Right cardiac atrium (tissue), 5 donors: Measurements from ENCODE around the gene RIPK4. TPM values are rescaled to one million over a fixed set of nuclear protein-coding genes. Genes with fewer than 3 reads are reported as not detected.
A peak's percentile ranks its signal among the peaks of the same experiment; 100 is the strongest.
"Not testable (repeated sequence)": the region's sequence is repeated elsewhere in the genome, so short reads cannot be mapped to it uniquely, and the experiment has no call there.

Experiments
- ATAC-seq, 2 donors: fragments of 200-7000 bp; cut with Tn5 transposase; one replicate each; pipeline versions ENCODE4 v1.8.0 to v1.9.1; 2020; ENCODE audit warnings: moderate library complexity in 2 of 2, mild to moderate bottlenecking in 1 of 2
- DNase-seq, 3 donors: peaks; one replicate each; pipeline ENCODE4 v3.0.0-alpha.2; 2020
- H3K27ac ChIP-seq: one replicate; pipeline ENCODE4 v1.5.1; 2013; ENCODE audit warnings: mild to moderate bottlenecking, low read length, control low read depth, moderate library complexity
- H3K27me3 ChIP-seq: one replicate; pipeline ENCODE4 v1.6.1; 2013; ENCODE audit not compliant: control insufficient read depth, insufficient read depth
- H3K4me1 ChIP-seq: one replicate; pipeline ENCODE4 v1.6.1; 2013; ENCODE audit warnings: low read length; ENCODE audit not compliant: control insufficient read depth, insufficient read depth
- H3K4me3 ChIP-seq: one replicate; pipeline ENCODE4 v1.5.1; 2013; ENCODE audit warnings: low read length, control low read depth
- H3K9me3 ChIP-seq: one replicate; pipeline ENCODE4 v1.6.1; 2013; ENCODE audit warnings: low read length; ENCODE audit not compliant: control insufficient read depth
- WGBS: extraction: QIAGEN DNeasy Blood & Tissue Kit; methylation state at CpG from one replicate; pipeline ENCODE4 v1.1.7; 2013; 5-methylcytosine and 5-hydroxymethylcytosine counted together
- intact Hi-C, 4 donors: fragments of 100-400 bp; cut with DNase I; formaldehyde crosslinking; loops; one replicate each; pipeline versions ENCODE4 v1.11.0 to v1.14.0; 2022 to 2023
- polyA plus RNA-seq: library from polyadenylated mRNA; stranded (reverse); fragments of 200-250 nt; gene quantifications from one replicate; pipeline ENCODE4 v1.2.3, GENCODE V29; 2013
- total RNA-seq, 4 donors: library from RNA; stranded (reverse); fragmentation: NEBNext Ultra II Directional; extraction: Animal tissue kit (Norgen Biotek cat#: 25700); gene quantifications; one replicate each; pipeline ENCODE4 v1.2.1, GENCODE V29; 2021
- donor health status: healthy with polysubstance abuse.
- donor health status: DM: no; HTN: yes; CAD: no.
- donor health status: DM: no; HTN: no; CAD: no.
- donor health status: DM: no; HTN: yes; CAD: no; lungs with severe emphysema.
- donor health status: DM: yes; HTN: yes; CAD: no.

Gene RIPK4
- total and polyA plus RNA-seq, 5 donors: 0.70 to 1.2 (median 0.91) TPM

DNA sequence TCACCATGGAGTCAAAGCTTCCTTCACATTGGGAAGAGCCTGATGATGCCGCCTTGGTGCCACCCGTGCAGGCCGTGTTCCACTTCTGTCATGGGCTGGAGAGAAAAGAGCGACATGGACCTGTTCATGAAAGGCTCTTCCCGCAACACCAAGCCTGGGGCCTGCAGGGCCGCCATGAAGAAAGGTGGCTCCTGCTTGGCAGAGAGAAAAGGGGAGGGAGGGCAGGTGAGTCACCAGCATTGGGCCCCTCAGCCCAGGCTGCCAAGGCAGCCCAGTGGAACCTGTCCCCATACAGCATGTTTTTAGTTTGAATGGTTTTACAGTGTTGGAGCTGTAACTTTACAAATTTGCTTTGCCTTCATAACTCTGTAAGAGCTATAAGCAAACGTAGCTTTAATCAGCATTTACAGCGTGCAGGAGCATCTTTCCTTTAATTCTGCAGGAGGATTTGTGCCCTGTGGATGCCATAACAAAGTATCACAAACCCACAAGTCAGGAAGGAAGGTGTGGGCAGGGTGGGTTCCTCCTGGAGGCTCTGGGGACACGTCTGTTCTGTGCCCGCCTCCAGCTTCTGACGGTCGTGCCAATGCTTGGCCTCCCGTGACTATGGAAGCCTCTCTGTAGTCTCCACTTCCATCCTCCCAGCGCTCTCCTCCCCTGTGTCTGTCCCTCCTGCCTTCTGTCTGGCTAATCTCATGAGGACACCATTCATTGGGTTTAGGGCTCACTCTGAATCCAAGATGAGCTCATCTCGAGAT lies 49.1 kb downstream of the RIPK4 start:
- H3K27ac ChIP-seq: no peak overlapping the region
- intact Hi-C loops: no loop called here
- DNase-seq: no peak
- no peak for ATAC-seq
- H3K4me3 ChIP-seq: no peak overlapping the region
- no peaks in the 10 kb centered on the region for H3K4me1 ChIP-seq
- no peaks in the 10 kb centered on the region for H3K27me3 ChIP-seq
- H3K9me3 ChIP-seq: no peaks in the 10 kb centered on the region
- 74% methylated on average over 15 of the region's 15 CpGs for WGBS

- Histone ChIP-seq H3K4me3 (no peak overlapping the region), H3K4me1 (no peaks in the 10 kb centered on the region), H3K27ac (no peak overlapping the region), H3K27me3 (no peaks in the 10 kb centered on the region), H3K9me3 (no peaks in the 10 kb centered on the region)
- DNase-seq (no peak), ATAC-seq (no peak)
- WGBS: 80% methylated on average over 7 of the region's 7 CpGs
- intact Hi-C loops: no loop called here
These were observed 50.1 kb downstream of the RIPK4 start for GRCh38 chr21:41716751-41717150.

GRCh38 chr21:41715649-41716281 lies 51.1 kb downstream of the RIPK4 start:
- DNase-seq (no peak), ATAC-seq (no peak)
- Histone ChIP-seq H3K4me3 (no peak overlapping the region), H3K27me3 (no peaks in the 10 kb centered on the region), H3K4me1 (no peaks in the 10 kb centered on the region), H3K27ac (no peak overlapping the region), H3K9me3 (no peaks in the 10 kb centered on the region)
- 78% methylated on average over 8 of the region's 8 CpGs for WGBS
- intact Hi-C loops: no loop called here

DNA sequence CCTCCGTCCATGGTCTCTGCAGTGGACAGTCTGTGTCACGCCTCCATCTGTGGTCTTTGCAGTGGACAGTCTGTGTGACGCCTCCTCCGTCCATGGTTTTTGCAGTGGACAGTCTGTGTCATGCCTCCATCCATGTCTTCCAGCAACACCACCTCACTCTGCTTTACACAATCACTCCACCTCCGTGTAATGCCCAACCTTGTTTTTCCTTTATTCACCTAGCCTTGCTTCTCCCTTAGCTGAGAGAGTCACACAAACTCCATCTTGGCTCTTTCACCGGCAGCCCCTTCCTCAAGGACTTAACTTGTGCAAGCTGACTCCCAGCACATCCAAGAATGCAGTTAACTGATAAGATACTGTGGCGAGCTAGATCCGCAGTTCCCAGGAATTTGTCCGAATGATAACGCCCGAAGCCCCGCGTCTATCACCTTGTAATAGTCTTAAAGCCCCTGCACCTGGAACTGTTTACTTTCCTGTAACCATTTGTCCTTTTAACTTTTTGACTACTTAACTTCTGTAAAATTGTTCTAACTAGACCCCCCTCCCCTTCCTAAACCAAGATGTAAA lies 52.5 kb downstream of the RIPK4 start:
- H3K4me3 ChIP-seq, H3K4me1 ChIP-seq, H3K9me3 ChIP-seq, intact Hi-C loops, H3K27me3 ChIP-seq, DNase-seq, H3K27ac ChIP-seq: not testable (repeated sequence)
- ATAC-seq: peak in 1 of 2 donors; percentile 15
- WGBS: 32% methylated on average over 13 of the region's 13 CpGs

GRCh38 chr21:41713495-41714281 lies 53.2 kb downstream of the RIPK4 start:
- H3K4me1 ChIP-seq: no peaks in the 10 kb centered on the region
- intact Hi-C loops: no loop called here
- no peak overlapping the region for H3K4me3 ChIP-seq
- H3K9me3 ChIP-seq: no peaks in the 10 kb centered on the region
- WGBS: 70% methylated on average over 22 of the region's 22 CpGs
- no peak overlapping the region for H3K27ac ChIP-seq
- ATAC-seq (no peak), DNase-seq (no peak)
- H3K27me3 ChIP-seq: no peaks in the 10 kb centered on the region

DNA sequence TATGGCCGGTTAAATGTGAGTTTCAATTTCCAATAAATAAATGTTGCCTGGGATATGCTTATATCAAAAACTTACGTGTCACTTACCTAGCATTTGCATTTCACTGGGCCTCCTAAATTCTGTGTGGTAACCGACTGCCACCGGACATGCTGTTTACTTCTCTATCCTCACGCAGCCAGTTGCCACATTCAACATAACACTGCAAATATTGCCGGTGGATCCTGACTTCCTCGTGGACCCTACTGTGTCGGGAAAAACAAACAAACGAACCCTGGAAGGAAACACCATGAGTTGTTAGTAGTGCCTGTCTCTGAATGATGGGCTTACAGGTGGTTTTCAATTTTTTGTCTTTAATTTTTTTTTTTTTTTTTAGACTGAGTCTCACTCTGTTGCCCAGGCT lies 54.1 kb downstream of the RIPK4 start:
- ATAC-seq (no peak), DNase-seq (no peak)
- no peaks in the 10 kb centered on the region for H3K27me3 ChIP-seq

DNA sequence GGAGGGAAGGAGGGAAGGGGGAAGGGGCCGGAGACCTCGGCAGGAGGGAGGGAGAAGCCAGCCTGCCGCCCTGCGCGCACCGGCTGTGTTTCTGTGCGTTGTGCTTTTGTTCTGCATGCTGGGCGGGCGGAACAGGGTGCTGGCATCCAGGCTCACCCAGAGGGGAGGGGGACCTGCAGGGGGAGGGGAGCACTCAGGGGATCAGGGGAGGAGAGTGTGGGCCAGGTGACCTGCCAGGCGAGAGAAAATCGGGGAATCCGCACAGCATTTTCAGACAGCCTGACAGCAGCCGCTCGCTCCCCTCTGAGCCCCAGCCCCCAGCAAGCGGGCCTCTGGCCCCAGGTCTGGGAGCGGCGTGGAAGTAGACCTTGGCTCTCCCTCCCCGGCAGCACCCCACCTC lies 54.7 kb downstream of the RIPK4 start:
- Histone ChIP-seq H3K4me3 (no peak overlapping the region), H3K9me3 (no peaks in the 10 kb centered on the region), H3K27ac (no peak overlapping the region), H3K4me1 (no peaks in the 10 kb centered on the region), H3K27me3 (no peaks in the 10 kb centered on the region)
- 37% methylated on average over 18 of the region's 18 CpGs for WGBS
- no peak for DNase-seq
- ATAC-seq: no peak
- intact Hi-C loops: no loop called here

More for the DNA sequence above, 54.1 kb downstream of the RIPK4 start:
- Histone ChIP-seq H3K4me3 (no peak overlapping the region), H3K9me3 (no peaks in the 10 kb centered on the region), H3K27ac (no peak overlapping the region), H3K4me1 (no peaks in the 10 kb centered on the region)
- 49% methylated on average over 9 of the region's 9 CpGs for WGBS
- intact Hi-C loops: no loop called here

- intact Hi-C loops: no loop called here
- H3K27me3 ChIP-seq: no peaks in the 10 kb centered on the region
- no peak for DNase-seq
These were observed 55.3 kb downstream of the RIPK4 start for GRCh38 chr21:41711416-41712007.

DNA sequence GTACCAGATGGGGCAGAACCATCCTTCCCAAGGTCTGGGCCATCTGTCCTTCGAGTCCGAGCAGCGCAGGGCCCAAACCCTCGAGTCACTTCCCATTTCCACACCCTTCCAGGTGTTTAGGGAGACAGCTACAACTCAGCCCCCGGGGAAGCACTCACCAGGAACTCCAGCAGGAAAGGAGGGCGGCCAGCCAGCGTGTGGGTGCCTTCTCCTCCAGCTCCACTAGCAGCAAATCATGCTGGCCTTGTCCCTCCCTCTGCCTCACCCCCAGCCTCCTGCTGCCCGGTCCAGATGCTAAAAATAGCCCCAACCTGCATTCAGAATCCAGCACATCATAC lies 56.1 kb downstream of the RIPK4 start:
- Histone ChIP-seq H3K27ac (no peak overlapping the region), H3K9me3 (no peaks in the 10 kb centered on the region), H3K4me3 (no peak overlapping the region), H3K27me3 (no peaks in the 10 kb centered on the region), H3K4me1 (no peaks in the 10 kb centered on the region)
- intact Hi-C loops: no loop called here
- DNase-seq (no peak), ATAC-seq (no peak)
- 74% methylated on average over 8 of the region's 8 CpGs for WGBS

More at GRCh38 chr21:41711416-41712007, 55.3 kb downstream of the RIPK4 start:
- 63% methylated on average over 13 of the region's 13 CpGs for WGBS
- no peak for ATAC-seq
- Histone ChIP-seq H3K4me3 (no peak overlapping the region), H3K4me1 (no peaks in the 10 kb centered on the region), H3K9me3 (no peaks in the 10 kb centered on the region), H3K27ac (no peak overlapping the region)

DNA sequence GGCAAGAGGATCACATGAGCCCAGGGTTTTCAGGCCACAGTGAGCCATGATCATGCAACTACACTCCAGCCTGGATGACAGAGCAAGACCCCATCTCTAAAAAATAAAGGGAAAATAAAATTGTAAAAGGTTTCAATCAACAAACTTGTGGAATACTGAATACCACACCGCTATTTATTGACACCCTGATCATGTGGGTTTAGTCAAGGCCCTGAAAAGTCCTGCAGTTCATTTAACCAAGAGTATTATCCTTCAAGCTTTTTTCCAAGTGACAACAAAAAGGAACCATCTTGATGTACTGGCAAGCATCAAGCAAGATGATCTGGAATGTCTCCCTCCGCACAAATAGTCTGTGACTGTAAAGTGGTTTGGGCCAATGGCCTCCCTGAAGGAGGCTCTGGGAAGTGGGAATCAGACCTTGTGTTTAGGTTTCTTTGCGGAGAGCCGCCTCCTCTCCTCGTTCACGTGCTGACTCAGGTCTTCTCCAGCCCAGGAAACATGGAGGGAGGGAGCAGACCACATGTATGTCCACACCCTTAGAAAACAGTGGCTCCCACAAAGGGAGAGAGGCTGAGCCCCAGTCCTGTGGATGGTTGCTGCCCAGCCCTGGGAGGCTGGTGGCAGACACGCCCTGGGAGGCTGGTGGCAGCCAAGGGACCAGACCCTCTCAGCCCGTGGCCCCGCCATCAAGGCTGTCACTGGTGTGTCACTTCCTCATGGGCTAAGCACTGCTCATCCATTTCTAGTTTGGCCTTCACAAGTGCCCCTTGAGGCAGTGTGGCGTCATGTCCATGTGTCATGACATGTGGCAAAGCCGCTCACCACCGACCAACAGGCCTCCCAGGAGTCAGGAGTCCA lies 56.7 kb downstream of the RIPK4 start:
- no peaks in the 10 kb centered on the region for H3K27me3 ChIP-seq

More for the DNA sequence above, 56.7 kb downstream of the RIPK4 start:
- Histone ChIP-seq H3K4me1 (no peaks in the 10 kb centered on the region), H3K27ac (no peak overlapping the region), H3K4me3 (no peak overlapping the region), H3K9me3 (no peaks in the 10 kb centered on the region)
- intact Hi-C loops: no loop called here
- WGBS: 90% methylated on average over 12 of the region's 12 CpGs
- no peak for DNase-seq
- peak in 1 of 2 donors; percentile 25 for ATAC-seq
